Psoas muscle (tissue), 8 donors: ENCODE results near the gene CADM2. TPM values are rescaled to one million over a fixed set of nuclear protein-coding genes. Genes with fewer than 3 reads are reported as not detected.
"Not testable (repeated sequence)": the region's sequence is repeated elsewhere in the genome, so short reads cannot be mapped to it uniquely, and the experiment has no call there.

ENCODE experiments used
- ATAC-seq, 4 donors: fragments of 200-7000 bp; cut with Tn5 transposase; one replicate each; pipeline ENCODE4 v1.9.1; 2020; ENCODE audit warnings: moderate library complexity in 3 of 4, mild to moderate bottlenecking in 2 of 4
- DNase-seq, 2 donors: peaks; one replicate each; pipeline ENCODE4 v3.0.0-alpha.2; 2020
- H3K27ac ChIP-seq: fragments of 200-600 bp; one replicate; pipeline ENCODE4 v1.8.0; 2022
- H3K27me3 ChIP-seq, 3 donors: fragments of 200-600 bp in 1 of 3; one replicate each; pipeline versions ENCODE4 v1.6.1 to v1.8.0; 2013 to 2022; ENCODE audit warnings: low read length in 2 of 3, mild to moderate bottlenecking in 2 of 3, moderate library complexity in 1 of 3; ENCODE audit not compliant: insufficient read depth in 3 of 3
- H3K36me3 ChIP-seq, 2 donors: fragments of 200-600 bp in 1 of 2; one replicate each; pipeline versions ENCODE4 v1.6.1 to v1.8.0; 2013 to 2022; ENCODE audit warnings: low read depth in 1 of 2, mild to moderate bottlenecking in 1 of 2, moderate library complexity in 1 of 2; ENCODE audit not compliant: insufficient read depth in 1 of 2
- H3K4me1 ChIP-seq: fragments of 200-600 bp; one replicate; pipeline ENCODE4 v1.8.0; 2022
- H3K4me3 ChIP-seq: fragments of 200-600 bp; one replicate; pipeline ENCODE4 v1.8.0; 2022; ENCODE audit warnings: mild to moderate bottlenecking
- H3K9me3 ChIP-seq: fragments of 200-600 bp; one replicate; pipeline ENCODE4 v1.8.0; 2022
- WGBS, 3 donors: extraction: QIAGEN DNeasy Blood & Tissue Kit; methylation state at CpG; one replicate each; pipeline versions ENCODE4 v1.1.6 to v1.1.7; 2013; 5-methylcytosine and 5-hydroxymethylcytosine counted together
- intact Hi-C, 2 donors: fragments of 100-400 bp; cut with DNase I; formaldehyde crosslinking; loops; one replicate each; pipeline versions ENCODE4 v1.11.0 to v1.14.2; 2022
- polyA plus RNA-seq, 3 donors: library from polyadenylated mRNA; stranded (reverse); fragments of 200-250 nt; gene quantifications; one replicate each; pipeline ENCODE4 v1.2.3, GENCODE V29; 2013
- total RNA-seq, 4 donors: library from RNA; stranded (reverse); fragmentation: NEBNext Ultra II Directional in 2 of 4; extraction: Animal tissue kit (Norgen Biotek cat#: 25700) in 2 of 4; gene quantifications; one replicate each; pipeline versions ENCODE4 v1.2.1 to v1.2.4, GENCODE V29; 2021 to 2023
- TF ChIP-seq, protein P1 (sequence below): fragments of 200-600 bp; IDR thresholded peaks from one replicate; pipeline ENCODE4 v1.8.0; 2022; ENCODE audit warnings: antibody characterized with exemption
- donor health status: healthy with polysubstance abuse.
- donor health status: DM: no; HTN: no; CAD: no; lungs with moderate emphysema.
- donor health status: Bipolar disorder and iron deficiency.
- donor health status: healthy.
- donor health status: DM: yes; HTN: yes; CAD: no.
- donor health status: DM: no; HTN: no; CAD: no.
- donor health status: DM: no; HTN: no; CAD: no.
- donor health status: DM: yes; HTN: yes; CAD: no.

CADM2 gene
- total and polyA plus RNA-seq, 7 donors: 3.6 to 15.7 (median 6.3) TPM

DNA sequence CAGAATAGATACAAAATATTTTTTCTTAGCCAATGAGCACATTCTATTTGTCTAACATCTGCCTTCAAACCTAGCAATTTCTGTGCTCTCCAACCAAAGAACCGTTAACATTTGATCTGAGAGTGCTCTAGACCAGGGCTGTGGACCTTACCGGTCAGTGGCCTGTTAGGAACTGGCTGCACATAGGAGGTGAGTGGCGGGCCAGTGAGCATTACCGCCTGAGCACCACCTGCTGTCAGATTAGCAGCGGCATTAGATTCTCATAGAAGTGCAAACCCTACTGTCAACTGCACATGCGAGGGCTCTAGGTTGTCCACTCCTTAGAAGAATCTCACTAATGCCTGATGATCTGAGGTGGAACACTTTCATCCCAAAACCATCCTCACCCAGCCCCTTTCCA is 131.7 kb downstream of the CADM2 start:
- intact Hi-C loops: no loop called here
- no peak for DNase-seq
- H3K4me1 ChIP-seq: no peaks in the 10 kb centered on the region
- no peak for ATAC-seq
- H3K27me3 ChIP-seq: no peaks in the 10 kb centered on the region
- TF ChIP-seq, protein P1, sequence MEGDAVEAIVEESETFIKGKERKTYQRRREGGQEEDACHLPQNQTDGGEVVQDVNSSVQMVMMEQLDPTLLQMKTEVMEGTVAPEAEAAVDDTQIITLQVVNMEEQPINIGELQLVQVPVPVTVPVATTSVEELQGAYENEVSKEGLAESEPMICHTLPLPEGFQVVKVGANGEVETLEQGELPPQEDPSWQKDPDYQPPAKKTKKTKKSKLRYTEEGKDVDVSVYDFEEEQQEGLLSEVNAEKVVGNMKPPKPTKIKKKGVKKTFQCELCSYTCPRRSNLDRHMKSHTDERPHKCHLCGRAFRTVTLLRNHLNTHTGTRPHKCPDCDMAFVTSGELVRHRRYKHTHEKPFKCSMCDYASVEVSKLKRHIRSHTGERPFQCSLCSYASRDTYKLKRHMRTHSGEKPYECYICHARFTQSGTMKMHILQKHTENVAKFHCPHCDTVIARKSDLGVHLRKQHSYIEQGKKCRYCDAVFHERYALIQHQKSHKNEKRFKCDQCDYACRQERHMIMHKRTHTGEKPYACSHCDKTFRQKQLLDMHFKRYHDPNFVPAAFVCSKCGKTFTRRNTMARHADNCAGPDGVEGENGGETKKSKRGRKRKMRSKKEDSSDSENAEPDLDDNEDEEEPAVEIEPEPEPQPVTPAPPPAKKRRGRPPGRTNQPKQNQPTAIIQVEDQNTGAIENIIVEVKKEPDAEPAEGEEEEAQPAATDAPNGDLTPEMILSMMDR: no peak
- H3K27ac ChIP-seq: no peak overlapping the region
- H3K4me3 ChIP-seq: no peak overlapping the region
- H3K9me3 ChIP-seq: no peaks in the 10 kb centered on the region
- 94 to 95% (median 94%) methylated on average over 6 of the region's 6 CpGs for WGBS, 3 donors
- no peaks in the 10 kb centered on the region for H3K36me3 ChIP-seq

DNA sequence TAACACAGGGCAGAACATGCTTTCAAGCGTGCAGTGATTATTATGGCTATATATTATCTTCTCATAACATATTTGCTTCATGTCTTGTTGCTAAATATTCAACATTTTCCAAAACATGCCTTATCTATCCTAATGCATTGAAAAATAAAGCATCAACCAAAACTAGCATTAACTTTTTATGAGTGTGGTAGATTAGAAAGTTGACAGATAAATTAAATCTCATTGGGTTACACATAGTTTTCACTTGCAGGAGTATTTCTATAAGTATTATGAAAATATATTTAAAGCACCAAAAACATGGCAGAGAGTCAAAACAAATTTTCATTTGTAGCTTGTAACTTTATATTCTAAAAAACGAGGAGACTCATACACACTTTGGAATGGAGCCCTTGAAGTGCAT is 141.5 kb downstream of the CADM2 start:
- no peak for ATAC-seq
- TF ChIP-seq, protein P1: no peak
- 27 to 47% (median 29%) methylated on average over 2 of the region's 2 CpGs for WGBS, 3 donors
- Histone ChIP-seq H3K36me3 (no peaks in the 10 kb centered on the region), H3K4me1 (no peaks in the 10 kb centered on the region), H3K4me3 (no peak overlapping the region), H3K27ac (no peak overlapping the region), H3K27me3 (no peaks in the 10 kb centered on the region), H3K9me3 (no peaks in the 10 kb centered on the region)
- intact Hi-C loops: no loop called here
- no peak for DNase-seq

DNA sequence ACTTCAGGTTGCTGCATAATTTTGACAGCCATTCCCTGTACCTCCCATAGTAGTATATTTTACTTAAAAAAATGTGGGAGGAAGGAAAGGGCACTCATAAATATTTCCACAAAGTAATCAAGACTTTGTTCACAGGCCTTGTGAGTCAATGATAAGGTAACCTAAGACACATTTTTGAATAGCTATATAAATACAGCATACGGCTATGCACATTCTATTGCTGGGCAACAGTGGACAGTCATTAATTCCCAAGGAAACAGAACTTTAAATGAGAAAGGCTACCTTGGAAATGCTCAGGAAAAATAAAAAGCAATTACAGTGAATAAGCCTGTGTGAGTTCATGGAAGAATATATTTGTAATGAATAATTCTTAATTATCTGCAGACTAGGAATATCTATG is 144.0 kb downstream of the CADM2 start:
- Histone ChIP-seq H3K27me3 (no peaks in the 10 kb centered on the region), H3K27ac (no peak overlapping the region), H3K4me3 (no peak overlapping the region), H3K4me1 (no peaks in the 10 kb centered on the region), H3K36me3 (no peaks in the 10 kb centered on the region), H3K9me3 (no peaks in the 10 kb centered on the region)
- intact Hi-C loops: no loop called here
- TF ChIP-seq, protein P1: no peak
- DNase-seq (no peak), ATAC-seq (no peak)
- WGBS, 3 donors: 58 to 66% (median 62%) methylated on average over 1 of the region's 1 CpG

DNA sequence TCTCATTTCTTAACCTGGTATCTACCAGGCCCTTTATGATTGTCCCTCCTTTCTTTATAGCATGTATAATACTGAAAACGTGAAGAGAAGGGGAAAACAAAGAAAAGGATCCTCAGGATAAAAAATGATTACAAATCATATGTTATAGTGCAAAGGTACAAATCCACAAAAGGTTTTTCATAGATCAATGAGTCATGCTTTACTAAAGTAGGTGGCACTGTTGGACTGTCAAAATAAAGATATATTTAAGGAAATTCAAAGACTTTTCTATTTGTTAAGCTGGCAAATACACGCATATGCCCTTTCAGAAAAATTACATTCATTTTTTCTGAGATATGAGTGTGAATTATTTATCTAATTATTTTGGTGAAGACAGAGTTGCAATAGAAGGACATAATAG is 151.6 kb downstream of the CADM2 start:
- WGBS, 3 donors: 73 to 82% (median 76%) methylated on average over 2 of the region's 2 CpGs
- TF ChIP-seq, protein P1: no peak

DNA sequence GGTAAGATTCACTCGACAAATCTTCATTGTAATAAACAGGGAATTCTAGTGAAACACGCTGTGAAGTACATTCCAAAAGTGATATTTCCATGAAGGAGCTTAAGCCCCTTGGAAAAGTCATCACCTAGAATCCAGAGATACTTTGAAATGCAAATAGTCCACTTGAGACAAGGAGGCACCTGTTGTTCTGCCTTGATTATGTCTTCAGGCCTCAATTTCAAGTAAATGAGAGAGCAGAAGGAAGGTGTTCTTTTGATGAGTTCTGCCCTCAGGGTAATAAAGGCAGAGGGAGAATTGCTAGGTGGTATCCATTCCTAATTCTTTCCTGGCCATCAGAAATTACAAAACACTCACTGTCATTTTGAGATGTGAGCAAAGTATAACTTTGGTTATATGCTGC is 162.1 kb downstream of the CADM2 start:
- H3K4me1 ChIP-seq: no peaks in the 10 kb centered on the region
- no peak for ATAC-seq
- no peak for DNase-seq
- WGBS, 3 donors: 80 to 87% (median 83%) methylated on average over 2 of the region's 2 CpGs
- TF ChIP-seq, protein P1: no peak
- no peaks in the 10 kb centered on the region for H3K27me3 ChIP-seq
- intact Hi-C loops: no loop called here
- no peak overlapping the region for H3K4me3 ChIP-seq
- no peaks in the 10 kb centered on the region for H3K9me3 ChIP-seq
- H3K27ac ChIP-seq: no peak overlapping the region
- no peaks in the 10 kb centered on the region for H3K36me3 ChIP-seq

More for the DNA sequence above, 151.6 kb downstream of the CADM2 start:
- no peaks in the 10 kb centered on the region for H3K9me3 ChIP-seq
- no peak overlapping the region for H3K4me3 ChIP-seq
- no peaks in the 10 kb centered on the region for H3K27me3 ChIP-seq
- no peak overlapping the region for H3K27ac ChIP-seq
- no peak for ATAC-seq
- no peak for DNase-seq
- H3K4me1 ChIP-seq: no peaks in the 10 kb centered on the region
- H3K36me3 ChIP-seq: no peaks in the 10 kb centered on the region
- intact Hi-C loops: no loop called here

DNA sequence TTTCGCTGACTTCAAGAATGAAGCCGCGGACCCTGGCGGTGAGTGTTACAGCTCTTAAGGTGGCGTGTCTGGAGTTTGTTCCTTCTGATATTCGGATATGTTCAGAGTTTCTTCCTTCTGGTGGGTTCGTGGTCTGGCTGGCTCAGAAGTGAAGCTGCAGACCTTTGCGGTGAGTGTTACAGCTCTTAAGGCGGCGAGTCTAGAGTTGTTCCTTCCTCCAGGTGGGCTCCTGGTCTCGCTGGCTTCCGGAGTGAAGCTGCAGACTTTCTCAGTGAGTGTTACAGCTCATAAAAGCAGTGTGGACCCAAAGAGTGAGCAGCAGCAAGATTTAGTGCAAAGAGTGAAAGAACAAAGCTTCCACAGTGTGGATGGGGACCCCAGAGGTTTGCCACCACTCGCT is 174.1 kb downstream of the CADM2 start:
- H3K27ac ChIP-seq, intact Hi-C loops, H3K4me1 ChIP-seq, H3K9me3 ChIP-seq, DNase-seq, H3K36me3 ChIP-seq, ATAC-seq, H3K4me3 ChIP-seq, H3K27me3 ChIP-seq: not testable (repeated sequence)
- WGBS, 3 donors: 94 to 97% (median 96%) methylated on average over 13 of the region's 13 CpGs

DNA sequence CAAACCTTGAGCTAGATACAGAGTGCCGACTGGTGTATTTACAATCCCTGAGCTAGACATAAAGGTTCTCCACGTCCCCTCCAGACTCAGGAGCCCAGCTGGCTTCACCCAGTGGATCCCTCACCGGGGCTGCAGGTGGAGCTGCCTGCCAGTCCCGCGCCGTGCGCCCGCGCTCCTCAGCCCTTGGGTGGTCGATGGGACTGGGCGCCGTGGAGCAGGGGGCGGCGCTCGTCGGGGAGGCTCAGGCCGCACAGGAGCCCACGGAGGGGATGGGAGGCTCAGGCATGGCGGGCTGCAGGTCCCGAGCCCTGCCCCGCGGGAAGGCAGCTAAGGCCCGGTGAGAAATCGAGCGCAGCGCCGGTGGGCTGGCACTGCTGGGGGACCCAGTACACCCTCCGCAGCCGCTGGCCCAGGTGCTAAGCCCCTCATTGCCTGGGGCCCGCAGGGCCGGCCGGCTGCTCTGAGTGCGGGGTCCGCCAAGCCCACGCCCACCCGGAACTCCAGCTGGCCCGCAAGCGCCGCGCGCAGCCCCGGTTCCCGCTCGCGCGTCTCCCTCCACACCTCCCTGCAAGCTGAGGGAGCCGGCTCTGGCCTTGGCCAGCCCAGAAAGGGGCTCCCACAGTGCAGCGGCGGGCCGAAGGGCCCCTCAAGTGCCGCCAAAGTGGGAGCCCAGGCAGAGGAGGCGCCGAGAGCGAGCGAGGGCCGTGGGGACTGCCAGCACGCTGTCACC is 175.1 kb downstream of the CADM2 start:
- H3K36me3 ChIP-seq, DNase-seq, H3K27ac ChIP-seq, intact Hi-C loops, H3K27me3 ChIP-seq, H3K4me1 ChIP-seq, ATAC-seq, H3K9me3 ChIP-seq, H3K4me3 ChIP-seq: not testable (repeated sequence)
- 95 to 97% (median 96%) methylated on average over 24 to 48 of the region's 57 CpGs for WGBS, 3 donors
